GM23338 (cell line): Measurements from ENCODE around the gene TMEM120B. TPM values are rescaled to one million over a fixed set of nuclear protein-coding genes. Genes with fewer than 3 reads are reported as not detected.

Source experiments
- ATAC-seq: fragments of 200-7000 bp; cut with Tn5 transposase; 3 replicates; pipeline ENCODE4 v1.9.1; 2020
- DNase-seq: peaks from one replicate; pipeline ENCODE4 v3.0.0-alpha.2; 2015; ENCODE audit warnings: low spot score
- H2AFZ ChIP-seq: fragments of 200-600 bp; sonication (generic); 2 replicates; pipeline ENCODE4 v1.8.0; 2016; ENCODE audit warnings: antibody characterized with exemption, mild to moderate bottlenecking, moderate library complexity
- H3F3A ChIP-seq: fragments of 200-600 bp; sonication (generic); replicated peaks from 2 replicates; pipeline ENCODE4 v1.8.0; 2017; ENCODE audit warnings: antibody characterized with exemption, mixed run types, low read depth
- H3K27ac ChIP-seq: fragments of 200-600 bp; sonication (generic); 2 replicates; pipeline ENCODE4 v1.6.1; 2016; ENCODE audit warnings: low read depth
- H3K27me3 ChIP-seq: fragments of 200-600 bp; sonication (generic); 2 replicates; pipeline ENCODE4 v1.8.0; 2016; ENCODE audit warnings: mild to moderate bottlenecking, mixed run types, moderate library complexity; ENCODE audit not compliant: insufficient read depth
- H3K36me3 ChIP-seq: fragments of 200-600 bp; sonication (generic); 2 replicates; pipeline ENCODE4 v1.8.0; 2016; ENCODE audit warnings: mild to moderate bottlenecking; ENCODE audit not compliant: insufficient read depth
- H3K4me1 ChIP-seq: fragments of 200-600 bp; sonication (generic); 2 replicates; pipeline ENCODE4 v1.8.0; 2016; ENCODE audit warnings: mild to moderate bottlenecking, moderate library complexity; ENCODE audit not compliant: insufficient read depth
- H3K4me2 ChIP-seq: fragments of 200-600 bp; sonication (generic); 2 replicates; pipeline ENCODE4 v1.7.1; 2017; ENCODE audit warnings: mixed run types
- H3K4me3 ChIP-seq: fragments of 200-600 bp; sonication (generic); 2 replicates; pipeline ENCODE4 v1.6.1; 2016; ENCODE audit warnings: mixed run types
- H3K79me2 ChIP-seq: fragments of 200-600 bp; sonication (generic); replicated peaks from 2 replicates; pipeline ENCODE4 v1.8.0; 2017; ENCODE audit warnings: mild to moderate bottlenecking; ENCODE audit not compliant: insufficient read depth
- H3K9me2 ChIP-seq: fragments of 200-600 bp; sonication (generic); 2 replicates; pipeline ENCODE4 v1.8.0; 2017; ENCODE audit not compliant: insufficient read depth
- H4K20me1 ChIP-seq: fragments of 200-600 bp; sonication (generic); replicated peaks from 2 replicates; pipeline ENCODE4 v1.8.0; 2017; ENCODE audit warnings: mild to moderate bottlenecking; ENCODE audit not compliant: insufficient read depth
- H3K27ac Mint-ChIP-seq: 2 replicates; pipeline ENCODE4 v1.8.0; 2020; ENCODE audit warnings: inconsistent platforms, mild to moderate bottlenecking, moderate library complexity, mixed read lengths
- H3K27me3 Mint-ChIP-seq: 3 replicates; pipeline ENCODE4 v1.8.0; 2022; ENCODE audit warnings: low read depth, mild to moderate bottlenecking, moderate library complexity, mixed read lengths, inconsistent platforms; ENCODE audit not compliant: insufficient read depth, poor library complexity
- H3K36me3 Mint-ChIP-seq: 3 replicates; pipeline ENCODE4 v1.8.0; 2021; ENCODE audit warnings: low read depth, mild to moderate bottlenecking, inconsistent platforms, moderate library complexity, mixed read lengths
- H3K4me1 Mint-ChIP-seq: 3 replicates; pipeline ENCODE4 v1.8.0; 2020; ENCODE audit warnings: mild to moderate bottlenecking, inconsistent platforms, mixed read lengths
- H3K4me3 Mint-ChIP-seq: 3 replicates; pipeline ENCODE4 v1.8.0; 2021; ENCODE audit warnings: moderate library complexity, mild to moderate bottlenecking, inconsistent platforms, mixed read lengths
- H3K9me3 Mint-ChIP-seq: 3 replicates; pipeline ENCODE4 v1.8.0; 2020; ENCODE audit warnings: moderate library complexity, mild to moderate bottlenecking, inconsistent platforms, mixed read lengths
- JUNB ChIP-seq: IDR thresholded peaks from one replicate; pipeline ENCODE4 v1.6.1; 2016; ENCODE audit warnings: antibody characterized with exemption; ENCODE audit not compliant: unreplicated experiment
- polyA plus RNA-seq: library from polyadenylated mRNA; unstranded; fragments of >200 nt; fragmentation: Nextera tagmentation; extraction: Ambion mirVana; gene quantifications from 2 replicates; pipeline ENCODE4 v1.2.1, GENCODE V29; 2016
- total RNA-seq: library from RNA; depleted of rRNA; stranded (reverse); fragments of >200 nt; shearing (Covaris generic); gene quantifications from 2 replicates; pipeline ENCODE4 v1.2.3, GENCODE V29; 2014
- TF ChIP-seq, protein P1 (sequence below): IDR thresholded peaks from one replicate; pipeline ENCODE4 v1.6.1; 2018; ENCODE audit warnings: antibody characterized with exemption; ENCODE audit not compliant: unreplicated experiment
- TF ChIP-seq, protein P2 (sequence below), 2 experiments: fragments of 200-600 bp in 1 of 2; sonication (generic) in 1 of 2; conservative IDR thresholded peaks; 2 replicates each; pipeline versions ENCODE4 v1.5.1 to v1.6.1; 2016 to 2017; ENCODE audit warnings: antibody characterized with exemption in 2 of 2, low read depth in 2 of 2, mild to moderate bottlenecking in 2 of 2, moderate library complexity in 1 of 2

TMEM120B gene
- total and polyA plus RNA-seq, 2 experiments from 2014 or later, result 15.0 to 36.0 TPM

DNA sequence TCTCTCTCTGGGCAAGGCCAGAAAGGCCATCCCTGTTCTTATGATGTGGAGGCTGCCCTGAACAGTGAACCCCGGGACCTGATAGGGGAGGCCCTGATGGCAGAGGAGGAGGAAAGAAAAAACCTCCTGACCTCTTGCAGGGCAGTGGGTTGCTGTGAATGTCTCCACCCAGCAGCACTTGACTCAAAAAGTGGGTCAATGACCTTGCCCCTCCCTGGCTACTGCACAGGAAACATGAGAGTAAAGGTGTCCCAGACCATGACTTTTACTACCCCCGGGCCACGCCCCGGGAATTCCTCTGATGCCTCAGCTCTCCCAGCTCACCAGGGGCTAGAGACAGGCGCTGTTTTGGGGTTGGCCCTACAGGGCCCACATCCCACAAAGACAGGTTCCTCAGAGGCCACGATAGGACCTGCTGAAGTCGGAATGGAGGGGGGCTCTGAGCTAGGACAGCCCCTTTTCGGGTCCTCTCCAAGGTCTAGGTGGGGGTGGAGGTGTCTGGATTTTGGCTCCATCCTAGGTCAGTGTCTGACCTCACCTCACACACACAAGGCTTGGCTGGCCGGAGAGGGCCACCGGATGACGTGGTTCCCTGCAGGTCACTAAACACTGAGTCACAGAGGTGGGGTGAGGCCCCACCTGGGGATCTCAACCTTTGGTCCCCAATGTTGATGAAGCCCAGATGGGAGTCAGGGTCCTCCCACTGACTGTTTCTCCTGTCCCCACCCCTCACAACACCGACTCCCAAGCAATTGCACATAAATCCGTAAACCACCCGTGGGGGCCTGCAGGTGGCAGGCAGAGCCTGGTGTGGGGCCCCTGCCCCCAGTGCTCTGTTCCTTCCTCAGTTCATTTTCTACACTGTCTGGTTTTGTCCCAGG lies 79.4 kb downstream of the TMEM120B start:
- no peak overlapping the region for H3K27ac Mint-ChIP-seq

DNA sequence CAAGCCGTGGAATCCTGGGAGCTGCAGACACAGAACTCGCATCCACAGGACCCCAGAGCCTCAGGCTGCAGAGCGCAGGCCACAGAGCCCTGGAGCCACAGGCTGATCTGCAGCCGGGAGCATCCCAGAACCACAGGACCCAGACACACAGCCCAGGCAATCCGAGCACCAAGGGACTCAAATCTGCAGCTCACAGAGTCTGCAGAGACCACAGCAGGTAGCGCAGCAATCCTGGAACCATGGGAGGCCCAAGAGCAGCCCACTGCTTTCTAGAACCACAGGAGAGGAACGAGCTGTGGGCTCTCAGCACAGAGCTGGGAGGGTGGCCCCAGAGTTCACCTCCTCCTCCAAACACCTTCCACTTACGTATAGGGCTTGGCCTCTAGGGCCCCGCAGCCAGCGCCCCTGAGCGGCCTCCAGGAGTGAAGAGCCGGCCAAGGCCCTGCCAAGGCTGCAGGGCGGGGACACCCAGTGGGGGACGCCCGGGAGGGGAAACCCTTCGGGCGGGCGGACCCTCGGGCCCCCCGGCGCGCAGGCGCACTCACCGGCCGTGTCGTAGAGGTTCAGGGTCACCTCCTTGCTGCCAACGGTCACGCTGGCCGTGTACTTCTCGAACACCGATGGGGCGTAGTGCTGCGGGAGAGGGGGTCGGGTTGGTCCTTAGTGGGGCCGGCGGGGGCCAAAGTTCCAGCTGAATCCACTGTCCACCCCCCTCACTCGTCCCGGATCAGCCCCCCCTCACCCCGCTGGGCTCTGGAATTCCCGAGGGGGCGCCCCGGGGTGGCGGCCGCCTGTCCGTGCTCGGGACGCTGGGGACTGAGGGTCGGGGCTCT lies 80.3 kb downstream of the TMEM120B start:
- no peaks in the 10 kb centered on the region for H3K9me2 ChIP-seq
- H3K36me3 ChIP-seq, result no peaks in the 10 kb centered on the region
- peaks cover 26% of the 10 kb centered on the region for H3F3A ChIP-seq
- peaks cover 15% of the 10 kb centered on the region for H3K36me3 Mint-ChIP-seq
- peak overlapping the region; percentile 94 for H3K4me2 ChIP-seq
- ATAC-seq (peak; percentile 12), DNase-seq (peak; percentile 67)
- no peak overlapping the region; the same call in 1 of the 2 replicates for H3K27ac Mint-ChIP-seq
- TF ChIP-seq, protein P1, sequence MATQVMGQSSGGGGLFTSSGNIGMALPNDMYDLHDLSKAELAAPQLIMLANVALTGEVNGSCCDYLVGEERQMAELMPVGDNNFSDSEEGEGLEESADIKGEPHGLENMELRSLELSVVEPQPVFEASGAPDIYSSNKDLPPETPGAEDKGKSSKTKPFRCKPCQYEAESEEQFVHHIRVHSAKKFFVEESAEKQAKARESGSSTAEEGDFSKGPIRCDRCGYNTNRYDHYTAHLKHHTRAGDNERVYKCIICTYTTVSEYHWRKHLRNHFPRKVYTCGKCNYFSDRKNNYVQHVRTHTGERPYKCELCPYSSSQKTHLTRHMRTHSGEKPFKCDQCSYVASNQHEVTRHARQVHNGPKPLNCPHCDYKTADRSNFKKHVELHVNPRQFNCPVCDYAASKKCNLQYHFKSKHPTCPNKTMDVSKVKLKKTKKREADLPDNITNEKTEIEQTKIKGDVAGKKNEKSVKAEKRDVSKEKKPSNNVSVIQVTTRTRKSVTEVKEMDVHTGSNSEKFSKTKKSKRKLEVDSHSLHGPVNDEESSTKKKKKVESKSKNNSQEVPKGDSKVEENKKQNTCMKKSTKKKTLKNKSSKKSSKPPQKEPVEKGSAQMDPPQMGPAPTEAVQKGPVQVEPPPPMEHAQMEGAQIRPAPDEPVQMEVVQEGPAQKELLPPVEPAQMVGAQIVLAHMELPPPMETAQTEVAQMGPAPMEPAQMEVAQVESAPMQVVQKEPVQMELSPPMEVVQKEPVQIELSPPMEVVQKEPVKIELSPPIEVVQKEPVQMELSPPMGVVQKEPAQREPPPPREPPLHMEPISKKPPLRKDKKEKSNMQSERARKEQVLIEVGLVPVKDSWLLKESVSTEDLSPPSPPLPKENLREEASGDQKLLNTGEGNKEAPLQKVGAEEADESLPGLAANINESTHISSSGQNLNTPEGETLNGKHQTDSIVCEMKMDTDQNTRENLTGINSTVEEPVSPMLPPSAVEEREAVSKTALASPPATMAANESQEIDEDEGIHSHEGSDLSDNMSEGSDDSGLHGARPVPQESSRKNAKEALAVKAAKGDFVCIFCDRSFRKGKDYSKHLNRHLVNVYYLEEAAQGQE, result no peak
- TF ChIP-seq, protein P2, sequence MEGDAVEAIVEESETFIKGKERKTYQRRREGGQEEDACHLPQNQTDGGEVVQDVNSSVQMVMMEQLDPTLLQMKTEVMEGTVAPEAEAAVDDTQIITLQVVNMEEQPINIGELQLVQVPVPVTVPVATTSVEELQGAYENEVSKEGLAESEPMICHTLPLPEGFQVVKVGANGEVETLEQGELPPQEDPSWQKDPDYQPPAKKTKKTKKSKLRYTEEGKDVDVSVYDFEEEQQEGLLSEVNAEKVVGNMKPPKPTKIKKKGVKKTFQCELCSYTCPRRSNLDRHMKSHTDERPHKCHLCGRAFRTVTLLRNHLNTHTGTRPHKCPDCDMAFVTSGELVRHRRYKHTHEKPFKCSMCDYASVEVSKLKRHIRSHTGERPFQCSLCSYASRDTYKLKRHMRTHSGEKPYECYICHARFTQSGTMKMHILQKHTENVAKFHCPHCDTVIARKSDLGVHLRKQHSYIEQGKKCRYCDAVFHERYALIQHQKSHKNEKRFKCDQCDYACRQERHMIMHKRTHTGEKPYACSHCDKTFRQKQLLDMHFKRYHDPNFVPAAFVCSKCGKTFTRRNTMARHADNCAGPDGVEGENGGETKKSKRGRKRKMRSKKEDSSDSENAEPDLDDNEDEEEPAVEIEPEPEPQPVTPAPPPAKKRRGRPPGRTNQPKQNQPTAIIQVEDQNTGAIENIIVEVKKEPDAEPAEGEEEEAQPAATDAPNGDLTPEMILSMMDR (conservative IDR thresholded peaks at IDR 0.05; ENCODE audit: low read depth in 2 of 2), result peak in 1 of 2 experiments; percentile 28; a peak in 2 of 4 replicates
- no peaks in the 10 kb centered on the region for H3K27me3 ChIP-seq
- H3K9me3 Mint-ChIP-seq, result no peaks in the 10 kb centered on the region; the same call in 2 of the 3 replicates
- H3K79me2 ChIP-seq, result peaks cover 13% of the 10 kb centered on the region
- H3K4me3 Mint-ChIP-seq, result peak overlapping the region; percentile 75
- H3K27ac ChIP-seq, result no peak overlapping the region
- peaks cover 37% of the 10 kb centered on the region for H3K4me1 Mint-ChIP-seq
- H4K20me1 ChIP-seq, result peaks cover 10% of the 10 kb centered on the region; the same call in 1 of the 2 replicates
- H3K27me3 Mint-ChIP-seq, result peaks cover 25% of the 10 kb centered on the region
- peak overlapping the region; percentile 83 for H3K4me3 ChIP-seq
- H2AFZ ChIP-seq, result no peak overlapping the region
- peaks cover 26% of the 10 kb centered on the region for H3K4me1 ChIP-seq

More for the DNA sequence above, 79.4 kb downstream of the TMEM120B start:
- peaks cover 25% of the 10 kb centered on the region for H3F3A ChIP-seq
- H3K4me1 Mint-ChIP-seq, result peaks cover 30% of the 10 kb centered on the region
- no peaks in the 10 kb centered on the region for H3K9me2 ChIP-seq
- peaks cover 8% of the 10 kb centered on the region for H3K79me2 ChIP-seq
- H3K4me2 ChIP-seq, result peak overlapping the region; percentile 94
- peaks cover 11% of the 10 kb centered on the region; the same call in 2 of the 3 replicates for H3K36me3 Mint-ChIP-seq
- H3K9me3 Mint-ChIP-seq, result no peaks in the 10 kb centered on the region
- TF ChIP-seq, protein P2 (conservative IDR thresholded peaks at IDR 0.05; ENCODE audit: low read depth in 2 of 2), result 0 out of 4 replicates have a peak, but pooled peaks of 1 of the 2 experiments have one; percentile 4
- TF ChIP-seq JUNB, result no peak
- no peak for ATAC-seq
- peaks cover 19% of the 10 kb centered on the region for H3K4me1 ChIP-seq
- no peaks in the 10 kb centered on the region for H3K36me3 ChIP-seq
- H3K4me3 ChIP-seq, result peak overlapping the region; percentile 83
- H3K27me3 ChIP-seq, result no peaks in the 10 kb centered on the region
- H3K27ac ChIP-seq, result no peak overlapping the region
- peaks cover 10% of the 10 kb centered on the region; the same call in 1 of the 2 replicates for H4K20me1 ChIP-seq
- H3K27me3 Mint-ChIP-seq, result peaks cover 27% of the 10 kb centered on the region
- peak overlapping the region; percentile 75 for H3K4me3 Mint-ChIP-seq
- no peak overlapping the region for H2AFZ ChIP-seq
- DNase-seq, result no peak
